T-helper 1 cell treated with Interleukin-12 subunit alpha and Interleukin-12 subunit beta and Interleukin-4 antibody, amounts not matched to agents 30 μg/mL and 1 μg/mL, for 36 hours (primary cell): ENCODE data around the gene ZYG11B.
"Not testable (repeated sequence)": the region's sequence is repeated elsewhere in the genome, so short reads cannot be mapped to it uniquely, and the experiment has no call there.

ENCODE experiments used
- H3K27ac Mint-ChIP-seq: one replicate; pipeline ENCODE4 v1.8.0; 2021; ENCODE audit warnings: mild to moderate bottlenecking, mixed read lengths
- H3K27me3 Mint-ChIP-seq: one replicate; pipeline ENCODE4 v1.8.0; 2021; ENCODE audit warnings: low read depth, mixed read lengths
- H3K36me3 Mint-ChIP-seq: one replicate; pipeline ENCODE4 v1.8.0; 2021; ENCODE audit warnings: low read depth, mixed read lengths
- H3K4me1 Mint-ChIP-seq: one replicate; pipeline ENCODE4 v1.8.0; 2021; ENCODE audit warnings: low read depth, mixed read lengths
- H3K4me3 Mint-ChIP-seq: one replicate; pipeline ENCODE4 v1.8.0; 2021; ENCODE audit warnings: mild to moderate bottlenecking, moderate library complexity, mixed read lengths
- H3K9me3 Mint-ChIP-seq: one replicate; pipeline ENCODE4 v1.8.0; 2021; ENCODE audit warnings: mixed read lengths

The ZYG11B gene

DNA sequence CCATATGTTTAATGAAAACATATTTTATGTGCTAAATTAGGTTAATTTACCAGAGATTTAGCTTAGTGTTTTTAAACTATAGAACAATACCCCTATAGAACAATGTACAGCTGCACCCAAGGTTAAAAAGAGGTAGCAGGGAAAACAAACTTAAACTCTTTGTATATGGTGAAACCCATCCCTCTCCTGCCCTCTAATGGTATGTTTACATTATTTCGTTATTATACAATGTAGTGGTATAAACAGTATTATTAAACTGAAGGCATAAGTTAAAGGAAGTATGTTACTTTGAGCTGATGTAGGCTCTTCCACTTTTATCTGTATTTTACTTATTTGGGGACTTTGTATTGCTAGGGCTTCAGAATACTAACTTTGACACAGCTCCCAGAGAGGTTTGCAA, 99.6 kb downstream of the ZYG11B start:
- no peak overlapping the region for H3K27ac Mint-ChIP-seq
- H3K9me3 Mint-ChIP-seq, result no peaks in the 10 kb centered on the region
- H3K27me3 Mint-ChIP-seq, result no peaks in the 10 kb centered on the region
- no peaks in the 10 kb centered on the region for H3K4me1 Mint-ChIP-seq
- peaks cover 4% of the 10 kb centered on the region for H3K36me3 Mint-ChIP-seq
- H3K4me3 Mint-ChIP-seq, result no peak overlapping the region

DNA sequence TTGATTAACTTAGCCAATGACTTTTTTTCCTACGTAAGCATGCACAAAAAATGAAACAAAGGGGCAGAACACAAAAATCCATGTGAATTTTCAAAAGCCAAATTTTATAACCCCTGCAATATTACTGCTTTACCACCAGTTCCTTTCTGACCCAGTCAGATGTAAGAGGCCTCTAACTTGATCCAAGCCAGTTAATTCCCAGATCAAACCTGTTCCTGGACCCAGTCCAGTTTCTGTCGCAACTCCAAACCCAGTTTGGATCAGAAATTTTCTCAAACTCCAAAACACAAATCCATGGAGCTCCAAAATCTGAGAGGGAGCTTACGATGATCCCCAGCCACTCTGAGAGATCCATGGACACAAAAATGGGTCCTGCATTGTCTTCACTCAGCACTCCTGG, 108.5 kb downstream of the ZYG11B start:
- Mint-ChIP-seq H3K36me3 (no peaks in the 10 kb centered on the region), H3K27ac (no peak overlapping the region), H3K27me3 (peaks cover 4% of the 10 kb centered on the region)

DNA sequence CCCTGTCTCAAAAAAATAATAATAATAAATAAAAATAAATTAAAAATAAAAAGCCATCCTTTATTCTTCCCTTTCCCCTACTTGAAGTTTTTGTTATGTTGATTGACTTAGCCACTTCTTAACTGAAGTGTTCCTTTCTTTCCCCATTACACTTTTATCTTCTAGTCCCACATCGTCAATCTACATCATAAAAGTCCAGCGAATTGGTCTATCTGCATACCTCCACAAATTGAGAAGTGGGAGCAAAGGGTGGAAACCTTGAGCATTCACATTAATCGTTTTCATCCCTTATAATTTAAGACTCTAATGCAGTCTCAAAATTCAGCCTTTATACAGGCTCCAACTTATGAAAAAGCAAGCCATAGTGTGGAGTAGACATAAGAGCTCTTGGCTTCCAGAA, 109.8 kb downstream of the ZYG11B start:
- Mint-ChIP-seq H3K27ac (no peak overlapping the region), H3K27me3 (peaks cover 7% of the 10 kb centered on the region), H3K9me3 (no peaks in the 10 kb centered on the region), H3K4me1 (no peaks in the 10 kb centered on the region), H3K36me3 (no peaks in the 10 kb centered on the region), H3K4me3 (no peak overlapping the region)

More for the DNA sequence above, 108.5 kb downstream of the ZYG11B start:
- H3K4me3 Mint-ChIP-seq, result no peak overlapping the region
- no peaks in the 10 kb centered on the region for H3K4me1 Mint-ChIP-seq
- H3K9me3 Mint-ChIP-seq, result no peaks in the 10 kb centered on the region

DNA sequence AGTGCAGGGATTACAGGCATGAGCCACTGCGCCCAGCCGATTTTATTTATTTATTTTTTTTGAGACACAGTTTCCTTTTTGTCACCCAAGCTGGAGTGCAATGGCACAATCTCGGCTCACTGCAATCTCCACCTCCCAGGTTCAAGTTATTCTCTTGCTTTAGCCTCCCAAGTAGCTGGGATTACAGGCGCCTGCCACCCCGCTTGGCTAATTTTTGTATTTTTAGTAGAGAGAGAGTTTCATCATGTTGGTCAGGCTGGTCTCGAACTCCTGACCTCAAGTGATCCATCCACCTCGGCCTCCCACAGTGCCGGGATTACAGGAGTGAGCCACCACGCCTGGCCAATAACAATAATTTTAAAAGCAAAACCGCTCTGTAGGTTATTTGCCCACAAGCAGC, 112.9 kb downstream of the ZYG11B start:
- H3K9me3 Mint-ChIP-seq, H3K4me3 Mint-ChIP-seq, H3K4me1 Mint-ChIP-seq, H3K36me3 Mint-ChIP-seq, H3K27ac Mint-ChIP-seq: not testable (repeated sequence)
- H3K27me3 Mint-ChIP-seq, result peaks cover 31% of the 10 kb centered on the region

DNA sequence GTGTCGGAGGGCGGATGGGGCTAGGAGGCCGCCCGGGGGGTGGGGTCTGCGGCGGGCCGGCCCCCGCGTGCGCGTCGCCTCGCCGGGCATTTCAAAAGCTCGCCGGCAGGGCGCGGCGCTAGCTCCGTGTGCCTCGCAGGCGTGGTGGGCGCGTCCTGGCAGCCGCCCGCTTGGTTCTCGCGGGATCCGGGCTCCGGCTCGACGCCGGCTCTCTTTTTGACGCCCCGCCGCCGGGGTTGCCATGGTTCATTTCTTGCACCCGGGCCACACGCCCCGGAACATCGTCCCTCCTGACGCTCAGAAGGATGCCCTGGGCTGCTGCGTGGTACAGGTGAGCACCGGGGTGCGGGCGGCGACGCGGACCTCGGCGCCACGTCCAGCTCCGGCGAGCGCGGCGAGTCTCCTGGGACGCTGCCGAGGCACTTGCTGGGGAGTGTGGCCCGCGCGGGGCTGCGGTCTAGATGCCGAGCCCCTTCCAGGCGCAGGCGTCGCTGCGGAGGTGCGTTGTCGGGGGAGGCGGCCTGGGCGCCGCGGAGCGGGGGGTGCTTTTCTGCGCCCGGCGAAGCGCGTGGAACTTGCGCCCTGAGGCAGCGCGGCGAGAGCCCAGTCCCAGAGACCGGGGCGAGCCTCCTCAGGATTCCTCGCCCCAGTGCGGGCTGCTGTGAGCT, 116.5 kb downstream of the ZYG11B start, which contains the start of gene ZYG11A:
Gene ZYG11A, plus strand, starts transcription at position 118 of the 668 bp plus-strand sequence. Its CDS starts 124 bp downstream, at position 242.
- Mint-ChIP-seq H3K36me3 (no peaks in the 10 kb centered on the region), H3K27me3 (peaks cover 38% of the 10 kb centered on the region), H3K9me3 (no peaks in the 10 kb centered on the region), H3K4me1 (peaks cover 2% of the 10 kb centered on the region), H3K4me3 (peak within 1 kb of the TSS; percentile 63), H3K27ac (no peak within 1 kb of the TSS)

DNA sequence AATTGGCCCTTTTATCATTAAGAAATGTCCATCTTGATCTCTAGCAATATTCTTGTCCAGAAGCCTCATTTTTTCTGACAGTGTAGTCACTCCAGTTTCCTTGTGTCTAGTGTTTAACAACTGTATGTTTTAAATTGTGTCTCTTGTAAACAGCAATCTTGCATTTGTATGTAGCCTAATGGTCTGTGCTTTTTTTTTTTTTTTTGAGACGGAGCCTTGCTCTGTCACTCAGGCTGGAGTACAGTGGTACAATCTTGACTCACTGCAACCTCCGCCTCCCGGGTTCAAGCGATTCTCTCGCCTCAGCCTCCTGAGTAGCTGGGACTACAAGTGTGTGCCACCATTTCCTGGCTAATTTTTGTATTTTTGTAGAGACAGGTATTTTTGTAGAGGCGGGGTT, 118.9 kb downstream of the ZYG11B start:
- peaks cover 38% of the 10 kb centered on the region for H3K27me3 Mint-ChIP-seq
- H3K4me3 Mint-ChIP-seq, H3K27ac Mint-ChIP-seq: not testable (repeated sequence)

DNA sequence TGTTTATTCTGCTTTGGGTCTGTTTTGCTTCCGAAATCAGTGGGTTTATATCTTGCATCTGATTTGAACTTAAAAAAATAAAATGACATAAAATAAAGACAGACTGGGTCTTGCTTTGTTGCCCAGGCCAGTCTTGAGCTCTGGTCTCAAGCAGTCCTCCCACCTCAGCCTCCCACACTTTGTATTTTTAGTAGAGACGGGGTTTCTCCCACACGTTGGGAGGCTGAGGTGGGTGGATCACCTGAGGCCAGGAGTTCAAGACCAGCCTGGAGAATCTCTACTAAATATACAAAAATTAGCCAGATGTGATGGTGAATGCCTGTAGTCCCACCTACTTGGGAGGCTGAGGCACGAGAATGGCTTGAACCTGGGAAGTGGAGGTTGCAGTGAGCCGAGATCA, 122.2 kb downstream of the ZYG11B start:
- H3K27ac Mint-ChIP-seq, result no peak overlapping the region
- no peaks in the 10 kb centered on the region for H3K4me1 Mint-ChIP-seq
- H3K9me3 Mint-ChIP-seq, result no peaks in the 10 kb centered on the region
- no peaks in the 10 kb centered on the region for H3K36me3 Mint-ChIP-seq
- no peak overlapping the region for H3K4me3 Mint-ChIP-seq
- peaks cover 19% of the 10 kb centered on the region for H3K27me3 Mint-ChIP-seq

More for the DNA sequence above, 118.9 kb downstream of the ZYG11B start:
- not testable (repeated sequence) for H3K36me3 Mint-ChIP-seq, H3K9me3 Mint-ChIP-seq, H3K4me1 Mint-ChIP-seq

DNA sequence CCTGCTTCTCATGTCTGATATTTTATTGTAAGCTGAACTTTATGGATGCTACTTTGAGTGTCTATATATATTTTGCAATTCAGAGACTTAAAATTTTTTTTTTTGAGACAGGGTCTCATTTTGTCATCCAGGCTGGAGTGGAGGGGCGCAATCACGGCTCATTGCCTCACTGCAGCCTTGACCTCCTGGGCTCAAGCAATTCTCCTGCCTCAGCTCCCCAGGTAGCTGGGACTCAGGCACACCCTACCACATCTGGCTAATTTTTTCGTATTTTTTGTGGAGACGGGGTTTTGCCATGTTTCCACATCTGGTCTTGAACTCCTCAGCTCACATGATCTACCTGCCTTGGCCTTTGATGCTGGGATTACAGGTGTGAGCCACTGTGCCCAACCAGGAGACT, 124.7 kb downstream of the ZYG11B start:
- H3K4me3 Mint-ChIP-seq, result no peak overlapping the region
- H3K9me3 Mint-ChIP-seq, result no peaks in the 10 kb centered on the region
- H3K27ac Mint-ChIP-seq, result no peak overlapping the region
- no peaks in the 10 kb centered on the region for H3K36me3 Mint-ChIP-seq
- no peaks in the 10 kb centered on the region for H3K4me1 Mint-ChIP-seq
- peaks cover 7% of the 10 kb centered on the region for H3K27me3 Mint-ChIP-seq

DNA sequence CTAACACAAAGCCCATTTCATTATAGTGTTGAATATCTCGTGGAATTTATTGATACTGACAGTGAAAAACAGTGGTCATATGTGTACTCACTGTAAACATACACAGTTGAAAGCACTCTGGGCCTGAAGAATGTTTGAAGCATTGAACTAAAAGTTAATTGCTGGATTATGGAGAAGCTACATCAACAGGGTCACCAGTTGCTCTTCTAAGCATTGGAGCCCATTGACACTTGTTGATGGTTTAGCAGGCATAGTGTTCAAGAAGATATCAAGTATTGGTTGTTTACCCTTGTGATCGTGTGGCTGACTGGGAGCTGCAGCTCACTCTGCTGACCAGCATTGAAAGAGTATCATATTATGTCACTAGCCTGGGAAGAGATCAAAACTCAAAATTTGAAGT, 126.6 kb downstream of the ZYG11B start:
- Mint-ChIP-seq H3K9me3 (no peaks in the 10 kb centered on the region), H3K36me3 (no peaks in the 10 kb centered on the region), H3K27ac (no peak overlapping the region), H3K27me3 (peaks cover 5% of the 10 kb centered on the region), H3K4me1 (no peaks in the 10 kb centered on the region), H3K4me3 (no peak overlapping the region)

DNA sequence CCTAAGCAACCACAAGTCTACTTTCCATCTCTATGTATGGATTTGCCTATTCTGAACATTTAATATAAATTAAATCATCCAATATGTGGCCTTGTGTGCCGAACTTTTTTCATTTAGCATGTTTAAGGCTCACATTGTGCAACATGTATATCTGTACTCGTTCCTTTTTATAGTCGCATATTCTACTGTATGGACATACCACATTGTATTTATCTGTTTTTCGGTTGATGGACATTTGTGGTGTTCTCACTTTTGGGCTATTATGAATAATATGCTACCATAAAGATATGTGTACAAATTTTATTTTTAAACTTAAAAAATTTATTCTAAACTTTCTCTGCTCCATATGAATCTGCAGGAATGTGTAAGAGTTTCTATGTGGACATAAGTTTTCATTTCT, 129.3 kb downstream of the ZYG11B start:
- no peaks in the 10 kb centered on the region for H3K9me3 Mint-ChIP-seq
- H3K4me3 Mint-ChIP-seq, result no peak overlapping the region
- no peak overlapping the region for H3K27ac Mint-ChIP-seq
- H3K36me3 Mint-ChIP-seq, result no peaks in the 10 kb centered on the region
- H3K4me1 Mint-ChIP-seq, result no peaks in the 10 kb centered on the region
- H3K27me3 Mint-ChIP-seq, result peaks cover 5% of the 10 kb centered on the region

DNA sequence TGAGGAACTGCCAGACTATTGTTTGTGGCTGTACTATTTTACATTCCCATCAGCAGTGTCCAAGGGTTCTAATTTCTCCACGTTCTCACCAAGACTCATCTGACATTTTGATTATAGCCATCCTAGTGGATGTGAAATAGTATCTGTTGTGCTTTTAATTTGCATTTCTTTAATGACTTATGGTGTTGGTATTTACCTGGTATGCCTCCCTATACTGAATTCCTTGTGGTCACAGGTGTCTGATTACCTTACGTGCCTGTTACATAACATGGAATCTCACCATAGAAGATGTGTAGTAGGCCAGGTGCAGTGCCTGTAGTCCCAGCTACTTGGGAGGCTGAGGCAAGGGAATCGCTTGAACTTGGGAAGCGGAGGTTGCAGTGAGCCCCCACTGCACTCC, 129.8 kb downstream of the ZYG11B start:
- H3K27ac Mint-ChIP-seq, result no peak overlapping the region
- no peak overlapping the region for H3K4me3 Mint-ChIP-seq
- no peaks in the 10 kb centered on the region for H3K9me3 Mint-ChIP-seq
- no peaks in the 10 kb centered on the region for H3K4me1 Mint-ChIP-seq
- peaks cover 5% of the 10 kb centered on the region for H3K27me3 Mint-ChIP-seq
- no peaks in the 10 kb centered on the region for H3K36me3 Mint-ChIP-seq

DNA sequence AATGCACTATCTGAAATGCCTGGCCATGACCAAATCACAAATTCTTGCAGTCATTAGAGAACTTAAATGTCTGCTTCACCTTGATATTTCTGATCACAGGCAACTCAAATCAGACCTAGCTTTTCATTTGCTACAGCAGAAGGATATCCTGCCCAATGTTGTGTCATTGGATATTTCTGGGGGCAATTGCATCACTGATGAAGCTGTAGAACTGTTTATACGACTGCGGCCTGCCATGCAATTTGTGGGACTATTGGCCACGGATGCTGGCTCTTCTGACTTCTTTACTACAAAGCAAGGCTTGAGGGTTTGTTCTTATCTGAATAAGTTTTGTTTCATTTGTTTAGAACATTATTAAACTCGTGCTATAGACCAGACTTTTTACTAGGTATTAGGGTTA, 131.2 kb downstream of the ZYG11B start:
- H3K36me3 Mint-ChIP-seq, result no peaks in the 10 kb centered on the region
- peaks cover 5% of the 10 kb centered on the region for H3K27me3 Mint-ChIP-seq
- no peak overlapping the region for H3K4me3 Mint-ChIP-seq
- no peaks in the 10 kb centered on the region for H3K9me3 Mint-ChIP-seq
- no peak overlapping the region for H3K27ac Mint-ChIP-seq
- H3K4me1 Mint-ChIP-seq, result no peaks in the 10 kb centered on the region

DNA sequence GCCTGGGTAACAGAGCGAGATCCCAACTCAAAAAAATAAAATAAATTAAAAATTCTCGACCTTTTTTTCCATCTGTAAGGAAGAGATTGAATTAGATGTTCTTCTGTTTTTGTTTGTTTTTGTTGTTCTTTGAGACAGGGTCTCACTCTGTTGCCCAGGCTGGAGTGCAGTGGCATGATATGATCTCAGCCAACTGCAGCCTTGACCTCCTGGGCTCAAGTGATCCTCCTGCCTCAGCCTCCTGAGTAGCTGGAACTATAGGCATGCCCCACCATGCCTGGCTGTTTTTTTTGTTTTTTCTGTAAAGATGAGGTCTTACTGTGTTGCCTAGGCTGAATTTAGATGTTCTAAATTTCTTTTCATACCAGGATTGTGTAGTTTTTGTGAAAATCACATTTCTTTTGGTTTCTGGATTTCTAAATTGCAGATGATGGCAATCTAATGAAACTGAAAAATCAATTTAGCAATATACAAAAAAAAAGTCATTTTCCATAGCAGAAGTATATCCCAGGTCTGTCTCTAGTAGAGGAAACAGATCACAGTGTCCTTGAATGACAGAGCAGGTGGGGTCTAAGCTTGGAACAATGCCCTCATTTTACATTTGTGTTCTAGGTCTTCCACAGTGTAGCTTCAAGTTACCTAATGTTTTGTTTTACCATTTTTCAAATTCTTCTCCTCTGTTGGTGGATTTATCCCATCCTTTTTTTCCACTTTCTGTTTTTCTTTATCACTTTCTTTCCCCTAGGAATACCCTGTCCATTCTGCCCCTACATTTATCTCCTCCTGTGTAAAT, 136.6 kb downstream of the ZYG11B start:
- Mint-ChIP-seq H3K36me3 (no peaks in the 10 kb centered on the region), H3K4me1 (no peaks in the 10 kb centered on the region), H3K9me3 (no peaks in the 10 kb centered on the region), H3K27ac (no peak overlapping the region), H3K4me3 (no peak overlapping the region), H3K27me3 (peaks cover 4% of the 10 kb centered on the region)

DNA sequence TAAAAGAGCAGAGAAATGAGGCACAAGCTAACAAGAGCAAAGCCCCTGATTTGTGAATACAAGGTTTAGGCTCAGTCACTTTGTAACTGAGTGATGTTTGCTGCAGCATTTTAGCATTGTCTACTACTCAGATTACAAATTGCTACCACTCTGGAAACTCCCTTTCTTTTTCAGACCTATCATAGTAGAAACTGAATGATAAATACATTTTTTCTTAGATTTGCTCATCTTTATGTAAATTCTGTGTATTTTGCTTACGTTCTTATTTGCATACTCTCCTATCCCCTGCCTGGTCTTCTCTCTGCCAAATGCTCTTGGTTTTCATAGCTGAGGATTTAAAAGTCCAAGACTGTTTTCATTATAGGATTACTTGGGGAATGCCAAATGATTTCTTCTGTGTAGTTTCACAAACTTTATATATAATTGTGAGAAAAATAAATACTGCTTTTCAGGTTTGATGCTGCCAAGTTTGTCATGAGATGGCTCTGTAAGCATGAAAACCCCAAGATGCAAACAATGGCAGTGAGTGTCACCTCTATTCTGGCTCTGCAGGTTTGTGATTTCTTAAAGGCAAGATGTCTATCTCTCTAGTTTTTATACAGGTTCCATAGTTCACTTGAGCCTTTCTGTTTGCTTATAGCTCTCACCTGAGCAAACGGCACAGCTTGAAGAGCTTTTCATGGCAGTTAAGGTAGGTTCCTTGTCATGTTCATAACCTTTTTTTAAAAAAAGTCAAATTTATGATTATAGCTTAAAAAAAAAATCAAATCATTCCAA, 141.0 kb downstream of the ZYG11B start:
- Mint-ChIP-seq H3K4me1 (no peaks in the 10 kb centered on the region), H3K27ac (no peak overlapping the region), H3K27me3 (peaks cover 4% of the 10 kb centered on the region), H3K36me3 (no peaks in the 10 kb centered on the region), H3K4me3 (no peak overlapping the region), H3K9me3 (no peaks in the 10 kb centered on the region)

DNA sequence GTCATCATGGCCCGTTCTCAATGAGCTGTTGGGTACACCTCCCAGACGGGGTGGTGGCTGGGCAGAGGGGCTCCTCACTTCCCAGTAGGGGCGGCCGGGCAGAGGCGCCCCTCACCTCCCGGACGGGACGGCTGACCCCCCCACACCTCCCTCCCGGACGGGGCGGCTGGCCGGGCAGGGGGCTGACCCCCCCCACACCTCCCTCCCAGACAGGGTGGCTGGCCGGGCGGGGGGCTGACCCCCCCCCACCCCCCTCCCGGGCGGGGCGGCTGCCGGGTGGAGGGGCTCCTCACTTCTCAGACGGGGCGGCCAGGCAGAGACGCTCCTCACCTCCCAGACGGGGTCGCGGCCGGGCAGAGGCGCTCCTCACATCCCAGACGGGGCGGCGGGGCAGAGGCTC, 143.5 kb downstream of the ZYG11B start:
- H3K9me3 Mint-ChIP-seq, H3K27ac Mint-ChIP-seq, H3K4me3 Mint-ChIP-seq, H3K4me1 Mint-ChIP-seq, H3K27me3 Mint-ChIP-seq, H3K36me3 Mint-ChIP-seq: not testable (repeated sequence)
